HG02870 (cell line): ENCODE measurements around the gene RBM28.

Experiments
- ATAC-seq: cut with Tn5 transposase; IDR thresholded peaks from one replicate; pipeline ENCODE4 v1.9.1; 2021; ENCODE audit warnings: mild to moderate bottlenecking, moderate library complexity; ENCODE audit not compliant: unreplicated experiment

The RBM28 gene

GRCh38 chr7:128376077-128376476 lies 32.4 kb upstream of the RBM28 start:
- ATAC-seq = no peak

- no peak for ATAC-seq
Measured at GRCh38 chr7:128374041-128374440, 30.3 kb upstream of the RBM28 start.

- ATAC-seq = no peak
Measured at GRCh38 chr7:128373606-128374005, 29.9 kb upstream of the RBM28 start.

- no peak for ATAC-seq
Measured at GRCh38 chr7:128370491-128370890, 26.8 kb upstream of the RBM28 start.

GRCh38 chr7:128366986-128367385 lies 23.3 kb upstream of the RBM28 start:
- no peak for ATAC-seq

- no peak for ATAC-seq
Measured at GRCh38 chr7:128366300-128366699, 22.6 kb upstream of the RBM28 start.

- no peak for ATAC-seq
Measured at GRCh38 chr7:128365432-128365831, 21.7 kb upstream of the RBM28 start.

GRCh38 chr7:128364166-128364870 lies 20.6 kb upstream of the RBM28 start:
- no peak for ATAC-seq

GRCh38 chr7:128363261-128363721 lies 19.6 kb upstream of the RBM28 start:
- ATAC-seq = no peak

- ATAC-seq = no peak
Measured at GRCh38 chr7:128362670-128363069, 19.0 kb upstream of the RBM28 start.

GRCh38 chr7:128361411-128362379 lies 18.0 kb upstream of the RBM28 start, which contains the start of gene PRRT4:
PRRT4 (minus strand) TSS chr7:128361690.
- no peak for ATAC-seq

- no peak for ATAC-seq
Measured at GRCh38 chr7:128360359-128360678, 16.6 kb upstream of the RBM28 start.

- ATAC-seq = no peak
Measured at GRCh38 chr7:128359939-128360338, 16.2 kb upstream of the RBM28 start.

GRCh38 chr7:128359336-128359735 lies 15.6 kb upstream of the RBM28 start:
- ATAC-seq = no peak

GRCh38 chr7:128358233-128358632 lies 14.5 kb upstream of the RBM28 start:
- no peak for ATAC-seq

- ATAC-seq = no peak
Measured at GRCh38 chr7:128357217-128357613, 13.5 kb upstream of the RBM28 start.

- no peak for ATAC-seq
Measured at GRCh38 chr7:128356546-128357216, 13.0 kb upstream of the RBM28 start.

- ATAC-seq = no peak
Measured at GRCh38 chr7:128353610-128354009, 9.9 kb upstream of the RBM28 start.

- ATAC-seq = no peak
Measured at GRCh38 chr7:128353189-128353588, 9.5 kb upstream of the RBM28 start.

GRCh38 chr7:128352636-128353035 lies 8.9 kb upstream of the RBM28 start:
- no peak for ATAC-seq

- ATAC-seq = no peak
Measured at GRCh38 chr7:128352153-128352537, 8.4 kb upstream of the RBM28 start.
